ENCODE results near the gene SRRM5.

DNA sequence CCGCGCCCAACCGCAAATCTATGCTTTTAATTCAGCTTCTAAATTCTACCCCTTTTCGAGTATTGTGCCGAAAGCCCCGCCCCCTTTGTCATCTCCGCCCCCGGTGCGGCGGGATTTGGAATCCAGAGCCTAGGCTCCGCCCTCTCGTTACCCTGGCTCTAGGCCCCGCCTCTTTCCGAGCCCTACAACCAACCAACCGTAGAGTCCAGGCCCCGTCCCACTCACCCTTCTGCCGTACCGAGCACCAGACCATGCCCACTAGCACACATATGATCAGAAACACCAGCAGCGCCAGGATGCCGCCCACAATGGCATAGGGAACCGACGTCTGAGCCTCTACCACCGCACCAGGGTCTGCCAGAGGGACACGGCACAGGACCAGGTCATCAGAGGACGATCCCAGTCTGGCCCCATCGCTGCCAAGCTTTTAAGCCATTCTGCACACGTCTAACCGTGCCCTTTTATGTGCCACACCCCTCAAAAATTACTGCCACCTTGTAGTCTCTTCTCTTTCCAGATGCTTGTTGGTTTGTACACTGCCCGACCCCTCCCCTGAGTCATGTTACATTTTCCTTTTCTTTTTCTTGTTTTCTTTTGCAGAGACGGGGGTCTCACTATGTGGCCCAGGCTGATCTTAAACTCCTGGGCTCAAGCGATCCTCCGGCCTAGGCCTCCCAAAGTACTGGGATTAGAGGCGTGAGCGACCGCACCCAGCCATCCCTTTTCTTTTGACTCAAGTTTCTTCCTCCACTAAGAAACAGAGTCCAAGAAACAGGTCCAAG is 12.2 kb downstream of the SRRM5 start:
- TF ChIP-seq, protein P1, sequence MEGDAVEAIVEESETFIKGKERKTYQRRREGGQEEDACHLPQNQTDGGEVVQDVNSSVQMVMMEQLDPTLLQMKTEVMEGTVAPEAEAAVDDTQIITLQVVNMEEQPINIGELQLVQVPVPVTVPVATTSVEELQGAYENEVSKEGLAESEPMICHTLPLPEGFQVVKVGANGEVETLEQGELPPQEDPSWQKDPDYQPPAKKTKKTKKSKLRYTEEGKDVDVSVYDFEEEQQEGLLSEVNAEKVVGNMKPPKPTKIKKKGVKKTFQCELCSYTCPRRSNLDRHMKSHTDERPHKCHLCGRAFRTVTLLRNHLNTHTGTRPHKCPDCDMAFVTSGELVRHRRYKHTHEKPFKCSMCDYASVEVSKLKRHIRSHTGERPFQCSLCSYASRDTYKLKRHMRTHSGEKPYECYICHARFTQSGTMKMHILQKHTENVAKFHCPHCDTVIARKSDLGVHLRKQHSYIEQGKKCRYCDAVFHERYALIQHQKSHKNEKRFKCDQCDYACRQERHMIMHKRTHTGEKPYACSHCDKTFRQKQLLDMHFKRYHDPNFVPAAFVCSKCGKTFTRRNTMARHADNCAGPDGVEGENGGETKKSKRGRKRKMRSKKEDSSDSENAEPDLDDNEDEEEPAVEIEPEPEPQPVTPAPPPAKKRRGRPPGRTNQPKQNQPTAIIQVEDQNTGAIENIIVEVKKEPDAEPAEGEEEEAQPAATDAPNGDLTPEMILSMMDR (IDR thresholded peaks at IDR 0.05; ENCODE audit: low read depth, low read length) = no peak
- TF ChIP-seq POLR2A (IDR thresholded peaks at IDR 0.05; ENCODE audit: extremely low read depth, insufficient read length) = no peak
- TF ChIP-seq, protein P2, sequence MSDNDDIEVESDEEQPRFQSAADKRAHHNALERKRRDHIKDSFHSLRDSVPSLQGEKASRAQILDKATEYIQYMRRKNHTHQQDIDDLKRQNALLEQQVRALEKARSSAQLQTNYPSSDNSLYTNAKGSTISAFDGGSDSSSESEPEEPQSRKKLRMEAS (IDR thresholded peaks at IDR 0.05; ENCODE audit: low read depth, low read length) = no peak

Measured in NB4 (cell line).